ENCODE data around the gene CD81.

DNA sequence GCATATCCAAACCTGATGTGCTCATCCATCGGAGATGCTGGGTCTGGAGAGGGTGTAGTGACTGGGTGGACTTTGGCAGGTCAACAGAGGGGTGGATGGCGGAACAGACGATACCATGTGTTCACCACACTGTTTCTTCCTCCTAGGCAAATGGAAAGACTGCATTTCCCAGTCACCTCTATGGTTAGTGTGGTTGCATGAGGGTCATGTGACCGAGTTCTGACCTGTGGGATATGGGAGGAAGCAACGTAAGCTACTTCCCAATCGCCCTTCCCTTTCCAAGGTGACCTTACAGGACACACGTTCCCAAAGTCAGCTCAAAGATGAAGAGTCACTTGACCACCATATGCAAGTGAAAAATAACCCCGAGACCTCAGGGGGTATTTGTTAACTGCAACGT, 47.6 kb upstream of the CD81 start:
- TF ChIP-seq, protein P1, sequence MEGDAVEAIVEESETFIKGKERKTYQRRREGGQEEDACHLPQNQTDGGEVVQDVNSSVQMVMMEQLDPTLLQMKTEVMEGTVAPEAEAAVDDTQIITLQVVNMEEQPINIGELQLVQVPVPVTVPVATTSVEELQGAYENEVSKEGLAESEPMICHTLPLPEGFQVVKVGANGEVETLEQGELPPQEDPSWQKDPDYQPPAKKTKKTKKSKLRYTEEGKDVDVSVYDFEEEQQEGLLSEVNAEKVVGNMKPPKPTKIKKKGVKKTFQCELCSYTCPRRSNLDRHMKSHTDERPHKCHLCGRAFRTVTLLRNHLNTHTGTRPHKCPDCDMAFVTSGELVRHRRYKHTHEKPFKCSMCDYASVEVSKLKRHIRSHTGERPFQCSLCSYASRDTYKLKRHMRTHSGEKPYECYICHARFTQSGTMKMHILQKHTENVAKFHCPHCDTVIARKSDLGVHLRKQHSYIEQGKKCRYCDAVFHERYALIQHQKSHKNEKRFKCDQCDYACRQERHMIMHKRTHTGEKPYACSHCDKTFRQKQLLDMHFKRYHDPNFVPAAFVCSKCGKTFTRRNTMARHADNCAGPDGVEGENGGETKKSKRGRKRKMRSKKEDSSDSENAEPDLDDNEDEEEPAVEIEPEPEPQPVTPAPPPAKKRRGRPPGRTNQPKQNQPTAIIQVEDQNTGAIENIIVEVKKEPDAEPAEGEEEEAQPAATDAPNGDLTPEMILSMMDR (IDR thresholded peaks at IDR 0.05), result no peak
- no peak for TF ChIP-seq POLR2A (IDR thresholded peaks at IDR 0.05)
